IMR-90 (cell line): Measurements from ENCODE around the gene MTREX. TPM values are rescaled to one million over a fixed set of nuclear protein-coding genes. Genes with fewer than 3 reads are reported as not detected.

ENCODE experiments used
- ATAC-seq: fragments of 200-7000 bp; cut with Tn5 transposase; 2 replicates; pipeline ENCODE4 v1.9.1; 2020; ENCODE audit warnings: low read depth, mild to moderate bottlenecking, moderate library complexity
- BruUV-seq: library from RNA; stranded (reverse); fragments of 400-500 nt; replicated peaks from 2 replicates; lab custom pipeline; 2021; lab: Mats Ljungman, UMichigan
- CTCF ChIA-PET: fragments of 300-600 bp; formaldehyde crosslinking; extraction: SDS; loops from one replicate; lab custom pipeline; 2021; ENCODE audit warnings: antibody characterized with exemption; lab: Yijun Ruan, JAX
- POLR2A ChIA-PET: fragments of 300-600 bp; sonication (Branson Sonifier 250); formaldehyde crosslinking; loops from one replicate; lab custom pipeline; 2022; ENCODE audit warnings: antibody characterized with exemption; ENCODE audit not compliant: unreplicated experiment; lab: Charles Lee
- DNase-seq: peaks from one replicate; pipeline ENCODE4 v3.0.0; 2013
- H2AFZ ChIP-seq: replicated peaks from 2 replicates; pipeline ENCODE3; 2013; ENCODE audit warnings: low read length, mild to moderate bottlenecking; ENCODE audit not compliant: poor library complexity
- H2AK5ac ChIP-seq: 2 replicates; pipeline ENCODE4 v1.6.1; 2013; ENCODE audit warnings: low read depth, low read length, inconsistent platforms
- H2AK9ac ChIP-seq: replicated peaks from 2 replicates; pipeline ENCODE3; 2013; ENCODE audit warnings: mild to moderate bottlenecking, low read depth, low read length, moderate library complexity; ENCODE audit not compliant: poor library complexity
- H2BK120ac ChIP-seq: 2 replicates; pipeline ENCODE4 v1.6.1; 2013; ENCODE audit warnings: low read depth, low read length, inconsistent platforms
- H2BK15ac ChIP-seq: 3 replicates; pipeline ENCODE4 v1.6.1; 2013; ENCODE audit warnings: low read depth, low read length, inconsistent platforms
- H2BK20ac ChIP-seq: 2 replicates; pipeline ENCODE4 v1.6.1; 2013; ENCODE audit warnings: low read depth, mild to moderate bottlenecking, inconsistent platforms, low read length, moderate library complexity
- H2BK5ac ChIP-seq: 2 replicates; pipeline ENCODE4 v1.6.1; 2013; ENCODE audit warnings: mild to moderate bottlenecking, low read depth, low read length, inconsistent platforms; ENCODE audit not compliant: poor library complexity, severe bottlenecking
- H3K14ac ChIP-seq: replicated peaks from 2 replicates; pipeline ENCODE4 v1.6.1; 2013; ENCODE audit warnings: low read depth, low read length, inconsistent platforms
- H3K18ac ChIP-seq: 2 replicates; pipeline ENCODE4 v1.6.1; 2013; ENCODE audit warnings: low read depth, low read length, control low read depth
- H3K23ac ChIP-seq: 2 replicates; pipeline ENCODE4 v1.6.1; 2013; ENCODE audit warnings: low read depth, low read length, inconsistent platforms
- H3K27ac ChIP-seq: 2 replicates; pipeline ENCODE4 v1.5.1; 2013; ENCODE audit warnings: mild to moderate bottlenecking, control low read depth, low read length; ENCODE audit not compliant: insufficient read depth
- H3K27me3 ChIP-seq: 2 replicates; pipeline ENCODE4 v1.6.1; 2013; ENCODE audit warnings: low read length; ENCODE audit not compliant: control insufficient read depth, insufficient read depth
- H3K36me3 ChIP-seq: 2 replicates; pipeline ENCODE4 v1.6.1; 2013; ENCODE audit warnings: low read length, mixed read lengths; ENCODE audit not compliant: control insufficient read depth, insufficient read depth
- H3K4ac ChIP-seq: 2 replicates; pipeline ENCODE4 v1.6.1; 2013; ENCODE audit warnings: low read depth, low read length, inconsistent platforms
- H3K4me1 ChIP-seq: 2 replicates; pipeline ENCODE4 v1.6.1; 2013; ENCODE audit warnings: low read length, mixed read lengths; ENCODE audit not compliant: control insufficient read depth, insufficient read depth
- H3K4me2 ChIP-seq: 2 replicates; pipeline ENCODE4 v1.6.1; 2013; ENCODE audit warnings: low read depth, mild to moderate bottlenecking, control low read depth, low read length, moderate library complexity
- H3K4me3 ChIP-seq: 2 replicates; pipeline ENCODE4 v1.5.1; 2013; ENCODE audit warnings: low read depth, mild to moderate bottlenecking, control low read depth, low read length, moderate library complexity; ENCODE audit not compliant: insufficient read depth
- H3K56ac ChIP-seq: 2 replicates; pipeline ENCODE4 v1.6.1; 2013; ENCODE audit warnings: low read length, inconsistent platforms; ENCODE audit not compliant: insufficient read depth; ENCODE audit errors: extremely low read depth
- H3K79me1 ChIP-seq, 2 experiments: 2 replicates each; pipeline ENCODE4 v1.6.1; 2013; ENCODE audit warnings: low read length in 2 of 2, inconsistent platforms in 1 of 2, low read depth in 1 of 2
- H3K9ac ChIP-seq: 2 replicates; pipeline ENCODE4 v1.6.1; 2013; ENCODE audit warnings: low read depth, low read length, control low read depth
- H3K9me1 ChIP-seq: 2 replicates; pipeline ENCODE4 v1.6.1; 2013; ENCODE audit warnings: low read length, inconsistent platforms; ENCODE audit not compliant: insufficient read depth
- H3K9me3 ChIP-seq: 2 replicates; pipeline ENCODE4 v1.6.1; 2013; ENCODE audit warnings: low read length; ENCODE audit not compliant: control insufficient read depth, insufficient read depth
- H4K20me1 ChIP-seq: 2 replicates; pipeline ENCODE4 v1.6.1; 2013; ENCODE audit warnings: low read length, inconsistent platforms; ENCODE audit not compliant: insufficient read depth
- H4K5ac ChIP-seq: 2 replicates; pipeline ENCODE4 v1.6.1; 2013; ENCODE audit warnings: mild to moderate bottlenecking, low read depth, low read length, control low read depth
- H4K8ac ChIP-seq, 2 experiments: 2 replicates each; pipeline ENCODE4 v1.6.1; 2013; ENCODE audit warnings: low read depth in 2 of 2, low read length in 2 of 2, control low read depth in 1 of 2, inconsistent platforms in 1 of 2
- H4K91ac ChIP-seq: 2 replicates; pipeline ENCODE4 v1.6.1; 2013; ENCODE audit warnings: low read depth, low read length, inconsistent platforms; ENCODE audit not compliant: insufficient read depth
- CEBPB ChIP-seq: IDR thresholded peaks from 2 replicates; pipeline ENCODE4 v1.6.1; 2012; ENCODE audit warnings: low read depth, low read length, improper control_type of control experiment
- MAZ ChIP-seq: IDR thresholded peaks from 2 replicates; pipeline ENCODE4 v1.6.1; 2012; ENCODE audit warnings: low read depth, mild to moderate bottlenecking, low read length, improper control_type of control experiment, moderate library complexity, borderline replicate concordance
- NFE2L2 ChIP-seq: fragments of 150-350 bp; IDR thresholded peaks from 2 replicates; pipeline ENCODE4 v1.6.1; 2016; ENCODE audit warnings: low read depth, mild to moderate bottlenecking, low read length
- POLR2A ChIP-seq: IDR thresholded peaks from 2 replicates; pipeline ENCODE4 v1.6.1; 2012; ENCODE audit warnings: mild to moderate bottlenecking, low read depth, low read length
- RFX5 ChIP-seq: IDR thresholded peaks from 2 replicates; pipeline ENCODE4 v1.8.0; 2012; ENCODE audit warnings: low read depth, mild to moderate bottlenecking, low read length, moderate library complexity
- USF2 ChIP-seq: fragments of 150-350 bp; IDR thresholded peaks from 2 replicates; pipeline ENCODE4 v1.6.1; 2017; ENCODE audit warnings: mild to moderate bottlenecking, antibody characterized with exemption, low read length, low read depth
- WGBS, 2 experiments: methylation state at CpG; one replicate each; pipeline versions ENCODE4 v1.1.5 to v1.1.7; 2013; ENCODE audit warnings: missing lambda C conversion rate in 2 of 2; ENCODE audit not compliant: insufficient read length in 1 of 2; ENCODE audit errors: extremely low coverage in 2 of 2; 5-methylcytosine and 5-hydroxymethylcytosine counted together
- dilution Hi-C: fragments of 300-500 bp; cut with HindIII; formaldehyde crosslinking; loops from one replicate; pipeline ENCODE4 v1.14.3; 2018; ENCODE audit warnings: low sequenced_read_pairs; ENCODE audit not compliant: unreplicated experiment
- in situ Hi-C: fragments of 300-500 bp; cut with MboI; formaldehyde crosslinking; loops from 3 replicates; pipeline ENCODE4 v1.14.3; 2019; ENCODE audit warnings: low sequenced_read_pairs, inconsistent platforms, mixed read lengths
- intact Hi-C: fragments of 100-400 bp; cut with micrococcal nuclease; formaldehyde crosslinking; loops from 2 replicates; pipeline ENCODE4 v1.10.0; 2022
- polyA plus RNA-seq, 3 experiments: library from polyadenylated mRNA; depleted of rRNA; stranded (reverse); fragments of >200 nt; gene quantifications; 2 replicates each; pipeline ENCODE4 v1.2.3, GENCODE V29; 2012; ENCODE audit warnings: low replicate concordance in 1 of 3
- total RNA-seq: library from RNA; depleted of rRNA; stranded (reverse); fragments of >200 nt; gene quantifications from 2 replicates; pipeline ENCODE4 v1.2.3, GENCODE V29; 2012

Gene MTREX
- total and polyA plus RNA-seq, 2 of the 4 experiments (the other 2 are of a cell fraction), result 22.1 to 33.2 TPM

- Histone ChIP-seq H3K18ac (no peak overlapping the region), H4K91ac (no peak overlapping the region), H3K4me1 (no peaks in the 10 kb centered on the region), H4K5ac (no peak overlapping the region), H4K20me1 (no peaks in the 10 kb centered on the region; the same call in 1 of the 2 replicates), H3K79me1 (peaks cover 9 to 22% of the 10 kb centered on the region in 2 experiments; a peak in 3 of 4 replicates), H3K9me1 (no peaks in the 10 kb centered on the region), H3K23ac (no peak overlapping the region), H4K8ac (no peak overlapping the region), H2BK120ac (no peak overlapping the region), H2BK20ac (no peak overlapping the region), H3K14ac (no peak overlapping the region), H2BK5ac (no peak overlapping the region), H3K56ac (no peak overlapping the region), H3K9me3 (no peaks in the 10 kb centered on the region), H2AFZ (no peak overlapping the region), H3K36me3 (peaks cover 22% of the 10 kb centered on the region), H3K4ac (no peak overlapping the region), H3K4me3 (no peak overlapping the region), H2BK15ac (no peak overlapping the region), H2AK9ac (no peak overlapping the region), H2AK5ac (no peak overlapping the region), H3K27me3 (no peaks in the 10 kb centered on the region), H3K27ac (no peak overlapping the region), H3K9ac (no peak overlapping the region), H3K4me2 (no peak overlapping the region)
- ATAC-seq (no peak), DNase-seq (no peak)
- in situ Hi-C loops (loop anchor here (25.0 kb wide), 1 partner anchor 569 kb away; no protein-coding TSS in a partner anchor), intact Hi-C loops (loop anchor here (1.0 to 10.0 kb wide), 3 partner anchors 191 to 858 kb away; partner anchors contain the start of gene PLPP1), dilution Hi-C loops (no loop called here)
- POLR2A ChIA-PET, result no interaction called here
- CTCF ChIA-PET, result interaction anchor here (1.2 kb wide), 1 partner anchor 476 kb away, joined by 3 read pairs; no protein-coding TSS in a partner anchor
- no CpG with 5 or more reads among the region's 1 CpG for WGBS, 2 experiments
- TF ChIP-seq MAZ (no peak), POLR2A (no peak), USF2 (no peak), NFE2L2 (no peak), CEBPB (no peak), RFX5 (no peak)
- no TSS peak for BruUV-seq
Measured at GRCh38 chr5:55343609-55344008, 35.8 kb downstream of the MTREX start.
